Measurements from ENCODE around the gene ERBB4. TPM values are rescaled to one million over a fixed set of nuclear protein-coding genes. Genes with fewer than 3 reads are reported as not detected.

Gene ERBB4
- total and polyA plus RNA-seq, 10 of the 15 experiments (the other 5 are each of a cell fraction or from before 2014, with no cell fraction given): under 0.01 to 0.23 (median 0.01) TPM; not detected in 4

DNA sequence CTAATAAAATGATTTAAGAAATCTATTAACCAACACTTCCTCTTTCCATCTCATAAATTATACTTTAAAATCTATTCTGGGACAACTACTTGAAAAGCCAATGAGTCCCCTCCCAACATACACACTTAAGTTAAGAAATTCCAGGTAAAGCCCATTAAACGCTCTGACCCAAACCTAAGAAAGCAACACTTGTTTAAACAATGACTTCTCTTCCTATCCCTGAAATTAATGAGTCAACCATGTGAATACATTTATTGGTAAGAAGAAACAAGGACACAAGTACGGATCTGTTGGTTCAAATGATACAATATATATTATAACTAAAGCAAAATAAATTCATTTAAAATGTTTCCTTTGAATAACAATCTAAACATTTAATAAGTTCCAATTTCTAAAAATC lies 279.4 kb downstream of the ERBB4 start:
- ATAC-seq (no peak), DNase-seq (ENCODE audit: low read depth, low spot score) (no peak), FAIRE-seq (no peak)
- in situ Hi-C loops (cut with MboI): no loop called here
- no TSS peak for BruUV-seq (replicated peaks)
- no peaks in the 10 kb centered on the region for H3K27me3 ChIP-seq (replicated peaks in 1 of 2; ENCODE audit: control insufficient read depth in 2 of 2, insufficient read depth in 2 of 2, low read length in 1 of 2)
- ChIA-PET POLR2A (no interaction called here), SMC1A (ENCODE audit: uncharacterized antibody, unreplicated experiment) (no interaction called here), CTCF (no interaction called here), RAD21 (ENCODE audit: unreplicated experiment) (no interaction called here)
- H3K36me3 ChIP-seq (ENCODE audit: control insufficient read depth in 2 of 2, insufficient read depth in 2 of 2, low read length in 1 of 2): no peaks in the 10 kb centered on the region
- TF ChIP-seq MXI1 (IDR thresholded peaks at IDR 0.05; ENCODE audit: low read depth, low read length): no peak
- no peak for TF ChIP-seq ETV6 (conservative IDR thresholded peaks at IDR 0.05 in 1 of 2, IDR thresholded peaks at IDR 0.05 in 1 of 2; ENCODE audit: borderline replicate concordance in 1 of 2, low read depth in 1 of 2)
- no peak for TF ChIP-seq POLR2AphosphoS2 (IDR thresholded peaks at IDR 0.05; ENCODE audit: low read depth, low read length)
- TF ChIP-seq CEBPB (IDR thresholded peaks at IDR 0.05; ENCODE audit: borderline replicate concordance in 1 of 2, low read depth in 2 of 2, low read length in 2 of 2): no peak
- no peak for TF ChIP-seq MTA3 (IDR thresholded peaks at IDR 0.05; ENCODE audit: borderline replicate concordance, low read length)
- no peak overlapping the region for H2AFZ ChIP-seq (ENCODE audit: control insufficient read depth, low read depth, low read length)
- H3K27ac ChIP-seq (ENCODE audit: control insufficient read depth, insufficient read depth): no peak overlapping the region
- 0% methylated on average over 2 of the region's 2 CpGs for WGBS (ENCODE audit: insufficient coverage, insufficient replicate concordance, low lambda C conversion rate, missing lambda C conversion rate)
- intact Hi-C loops (cut with micrococcal nuclease; ENCODE audit: unreplicated experiment): no loop called here
- no peak overlapping the region for H3K9ac ChIP-seq (ENCODE audit: control insufficient read depth, insufficient read depth, low read length)
- H3K79me2 ChIP-seq (ENCODE audit: control insufficient read depth, insufficient read depth, low read length): no peaks in the 10 kb centered on the region
- H3K9me3 ChIP-seq (replicated peaks; ENCODE audit: control insufficient read depth, insufficient read depth, low read length): no peaks in the 10 kb centered on the region
- H4K20me1 ChIP-seq (ENCODE audit: control insufficient read depth, insufficient read depth): no peaks in the 10 kb centered on the region
- H3K4me3 ChIP-seq: no peak overlapping the region
- H3K4me2 ChIP-seq (ENCODE audit: control insufficient read depth, insufficient read depth): no peak overlapping the region
- no peaks in the 10 kb centered on the region for H3K4me1 ChIP-seq (ENCODE audit: control insufficient read depth, insufficient read depth, low read length)

- Histone ChIP-seq H4K20me1 (ENCODE audit: control insufficient read depth, insufficient read depth) (no peaks in the 10 kb centered on the region), H3K9me3 (replicated peaks; ENCODE audit: control insufficient read depth, insufficient read depth, low read length) (no peaks in the 10 kb centered on the region), H3K36me3 (ENCODE audit: control insufficient read depth in 2 of 2, insufficient read depth in 2 of 2, low read length in 1 of 2) (no peaks in the 10 kb centered on the region), H3K27me3 (replicated peaks in 1 of 2; ENCODE audit: control insufficient read depth in 2 of 2, insufficient read depth in 2 of 2, low read length in 1 of 2) (no peaks in the 10 kb centered on the region), H2AFZ (ENCODE audit: control insufficient read depth, low read depth, low read length) (no peak overlapping the region), H3K4me2 (ENCODE audit: control insufficient read depth, insufficient read depth) (no peak overlapping the region), H3K4me3 (no peak overlapping the region), H3K4me1 (ENCODE audit: control insufficient read depth, insufficient read depth, low read length) (no peaks in the 10 kb centered on the region), H3K27ac (ENCODE audit: control insufficient read depth, insufficient read depth) (no peak overlapping the region), H3K79me2 (ENCODE audit: control insufficient read depth, insufficient read depth, low read length) (no peaks in the 10 kb centered on the region), H3K9ac (ENCODE audit: control insufficient read depth, insufficient read depth, low read length) (no peak overlapping the region)
- DNase-seq (ENCODE audit: low read depth, low spot score) (no peak), ATAC-seq (no peak), FAIRE-seq (no peak)
- POLR2A ChIA-PET: no interaction called here
- RAD21 ChIA-PET (ENCODE audit: unreplicated experiment): no interaction called here
- CTCF ChIA-PET: no interaction called here
- SMC1A ChIA-PET (ENCODE audit: uncharacterized antibody, unreplicated experiment): no interaction called here
- BruUV-seq (replicated peaks): no TSS peak
- in situ Hi-C loops (cut with MboI): no loop called here
- 20% methylated on average over 5 of the region's 5 CpGs for WGBS (ENCODE audit: insufficient coverage, insufficient replicate concordance, low lambda C conversion rate, missing lambda C conversion rate)
- intact Hi-C loops (cut with micrococcal nuclease; ENCODE audit: unreplicated experiment): no loop called here
- TF ChIP-seq DPF2 (IDR thresholded peaks at IDR 0.05) (no peak), TAF1 (IDR thresholded peaks at IDR 0.05; ENCODE audit: borderline replicate concordance, low read depth, low read length) (no peak), TBL1XR1 (IDR thresholded peaks at IDR 0.05; ENCODE audit: low read depth, low read length) (no peak), IRF4 (IDR thresholded peaks at IDR 0.05; ENCODE audit: low read depth, low read length) (no peak), KDM1A (IDR thresholded peaks at IDR 0.05; ENCODE audit: borderline replicate concordance) (no peak), SUPT20H (IDR thresholded peaks at IDR 0.05; ENCODE audit: borderline replicate concordance, control insufficient read depth, low read depth, low read length) (no peak), NR2F1 (conservative IDR thresholded peaks at IDR 0.05) (no peak), ZNF274 (IDR thresholded peaks at IDR 0.05; ENCODE audit: insufficient read depth, insufficient read length) (no peak), CTCF (IDR thresholded peaks at IDR 0.05 in 2 of 3, conservative IDR thresholded peaks at IDR 0.05 in 1 of 3; ENCODE audit: control insufficient read depth in 2 of 3, extremely low read depth in 1 of 3, insufficient read depth in 1 of 3, low read depth in 3 of 3, low read length in 3 of 3) (no peak), EED (IDR thresholded peaks at IDR 0.05; ENCODE audit: low read depth) (no peak), HDGF (IDR thresholded peaks at IDR 0.05) (no peak), RCOR1 (conservative IDR thresholded peaks at IDR 0.05; ENCODE audit: low read depth, low read length) (no peak), FOS (IDR thresholded peaks at IDR 0.05; ENCODE audit: borderline replicate concordance, extremely low read depth, insufficient read length) (no peak)
- TF ChIP-seq, protein P1, sequence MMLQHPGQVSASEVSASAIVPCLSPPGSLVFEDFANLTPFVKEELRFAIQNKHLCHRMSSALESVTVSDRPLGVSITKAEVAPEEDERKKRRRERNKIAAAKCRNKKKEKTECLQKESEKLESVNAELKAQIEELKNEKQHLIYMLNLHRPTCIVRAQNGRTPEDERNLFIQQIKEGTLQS (IDR thresholded peaks at IDR 0.05; ENCODE audit: borderline replicate concordance, extremely low read depth, low read depth, low read length): no peak
Observed at GRCh38 chr2:212254339-212254738, 284.3 kb downstream of the ERBB4 start.
